ENCODE results near the gene THBS2. TPM values are rescaled to one million over a fixed set of nuclear protein-coding genes. Genes with fewer than 3 reads are reported as not detected.

The THBS2 gene
- total RNA-seq, 4 donors from 2014 or later, result 12.0 to 74.7 (median 16.4) TPM

- no peak for TF ChIP-seq CTCF (IDR thresholded peaks at IDR 0.05)
- TF ChIP-seq POLR2A (IDR thresholded peaks at IDR 0.05), result no peak
- Histone ChIP-seq H3K36me3 (no peaks in the 10 kb centered on the region), H3K27ac (no peak overlapping the region), H3K27me3 (no peaks in the 10 kb centered on the region), H3K4me1 (no peaks in the 10 kb centered on the region), H3K9me3 (no peaks in the 10 kb centered on the region), H3K4me3 (replicated peaks in 1 of 3) (no peak overlapping the region)
- intact Hi-C loops (cut with DNase I), result no loop called here
- DNase-seq, result no peak
- 91 to 98% methylated on average over 23 of the region's 23 CpGs for WGBS, 2 donors
Observed at GRCh38 chr6:169225131-169225576, 28.5 kb downstream of the THBS2 start.

DNA sequence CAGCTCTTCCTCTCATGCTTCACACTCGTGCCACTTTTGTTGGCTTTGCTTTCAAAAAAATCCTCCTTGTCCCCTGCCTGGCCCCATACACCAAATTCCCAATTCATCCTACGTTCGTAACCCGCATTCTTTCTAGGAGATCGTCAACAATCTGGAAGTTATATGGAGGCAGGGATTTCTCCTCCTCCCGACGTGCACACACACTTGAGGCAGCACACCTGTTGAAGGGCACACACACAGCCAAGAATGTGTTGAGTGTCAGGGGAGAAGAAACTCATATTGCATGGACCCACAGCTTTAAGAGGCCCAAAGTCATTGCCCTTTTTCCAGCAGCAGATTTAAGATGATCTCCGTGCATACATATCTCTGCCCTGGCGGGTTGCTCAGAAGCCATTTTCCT is 28.9 kb downstream of the THBS2 start:
- WGBS, 2 donors, result 78 to 80% methylated on average over 9 of the region's 9 CpGs

DNA sequence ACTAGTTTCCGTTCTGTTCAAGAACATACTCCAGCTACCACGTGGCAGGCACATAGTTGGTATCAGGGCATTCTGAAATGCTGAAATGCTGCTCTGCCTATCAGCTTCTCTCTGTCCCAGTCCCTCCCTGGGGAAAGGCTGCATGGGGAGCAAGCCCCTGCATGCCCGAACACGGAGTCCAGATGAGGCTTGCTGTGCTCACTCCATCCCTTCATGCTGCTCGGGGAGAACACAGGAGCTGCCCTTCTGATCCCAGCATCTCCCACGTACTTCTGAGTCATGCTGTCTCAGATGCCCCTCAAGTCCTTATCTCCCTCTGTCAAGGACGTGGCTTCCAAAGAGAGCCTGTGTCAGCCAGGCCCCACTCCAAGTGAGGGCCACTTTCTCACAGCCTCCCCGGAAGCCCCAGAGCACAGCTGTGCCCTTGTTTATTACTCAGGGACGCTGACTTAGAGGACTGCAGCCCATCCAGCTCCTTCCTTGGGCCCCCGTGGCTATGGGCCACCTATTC is 29.4 kb downstream of the THBS2 start:
- no peak for DNase-seq
- H3K9me3 ChIP-seq, result no peaks in the 10 kb centered on the region
- no peaks in the 10 kb centered on the region for H3K36me3 ChIP-seq
- H3K27me3 ChIP-seq, result no peaks in the 10 kb centered on the region
- H3K4me1 ChIP-seq, result no peaks in the 10 kb centered on the region
- TF ChIP-seq POLR2A (IDR thresholded peaks at IDR 0.05) (no peak), CTCF (IDR thresholded peaks at IDR 0.05) (no peak)
- no peak overlapping the region for H3K27ac ChIP-seq
- 55 to 72% methylated on average over 4 to 10 of the region's 10 CpGs for WGBS, 2 donors
- H3K4me3 ChIP-seq (replicated peaks in 1 of 3), result no peak overlapping the region
- intact Hi-C loops (cut with DNase I), result no loop called here

More for the DNA sequence above, 28.9 kb downstream of the THBS2 start:
- intact Hi-C loops (cut with DNase I), result no loop called here
- Histone ChIP-seq H3K27me3 (no peaks in the 10 kb centered on the region), H3K9me3 (no peaks in the 10 kb centered on the region), H3K36me3 (no peaks in the 10 kb centered on the region), H3K4me3 (replicated peaks in 1 of 3) (no peak overlapping the region), H3K4me1 (no peaks in the 10 kb centered on the region), H3K27ac (no peak overlapping the region)
- DNase-seq, result no peak
- TF ChIP-seq CTCF (IDR thresholded peaks at IDR 0.05) (no peak), POLR2A (IDR thresholded peaks at IDR 0.05) (no peak)

DNA sequence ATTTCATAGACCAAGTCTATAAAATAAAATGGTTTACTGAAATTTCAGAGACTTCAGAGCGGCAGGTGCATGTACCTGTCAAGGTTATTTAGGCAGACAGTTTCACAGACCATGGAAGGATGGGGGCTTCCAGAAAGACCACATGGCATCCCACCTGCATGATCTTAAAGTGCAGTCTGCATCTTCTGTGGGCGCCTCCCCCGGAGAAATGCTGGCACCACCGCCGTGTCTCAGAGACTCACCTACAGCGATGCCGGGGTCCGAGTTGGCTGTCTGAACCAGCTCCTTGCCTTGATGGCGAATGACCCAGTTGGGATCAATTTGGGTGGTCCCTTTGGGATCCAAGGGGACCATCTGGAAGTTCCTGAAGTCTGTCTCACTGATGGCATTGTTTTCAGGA is 30.6 kb downstream of the THBS2 start:
- Histone ChIP-seq H3K27ac (no peak overlapping the region), H3K4me1 (no peaks in the 10 kb centered on the region), H3K27me3 (no peaks in the 10 kb centered on the region), H3K36me3 (no peaks in the 10 kb centered on the region), H3K9me3 (no peaks in the 10 kb centered on the region), H3K4me3 (replicated peaks in 1 of 3) (no peak overlapping the region)
- 92 to 97% methylated on average over 9 of the region's 9 CpGs for WGBS, 2 donors
- DNase-seq, result no peak
- intact Hi-C loops (cut with DNase I), result no loop called here
- TF ChIP-seq POLR2A (IDR thresholded peaks at IDR 0.05) (no peak), CTCF (IDR thresholded peaks at IDR 0.05) (no peak)

DNA sequence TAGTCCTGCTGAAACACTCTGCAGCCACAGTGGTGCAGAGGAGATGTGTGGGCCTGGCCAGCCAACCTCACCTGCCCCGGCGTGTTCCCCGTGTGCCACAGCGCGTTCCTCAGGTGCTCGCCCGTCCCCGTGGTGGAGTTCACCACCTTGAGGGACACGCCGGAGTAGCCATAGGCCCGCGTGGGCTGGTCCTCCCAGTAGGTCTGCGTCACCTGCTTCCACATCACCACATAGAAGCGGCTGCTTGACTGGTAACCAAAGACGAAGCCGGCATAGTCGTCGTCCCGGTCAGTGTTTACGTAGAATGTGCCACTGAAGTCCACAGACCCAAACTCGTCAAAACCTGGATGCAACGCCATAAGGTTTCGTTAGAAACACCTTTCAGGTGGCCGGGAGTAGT is 31.5 kb downstream of the THBS2 start:
- 94 to 96% methylated on average over 24 of the region's 24 CpGs for WGBS, 2 donors
- TF ChIP-seq CTCF (IDR thresholded peaks at IDR 0.05) (no peak), POLR2A (IDR thresholded peaks at IDR 0.05) (no peak)
- H3K9me3 ChIP-seq, result no peaks in the 10 kb centered on the region
- no peaks in the 10 kb centered on the region for H3K4me1 ChIP-seq
- intact Hi-C loops (cut with DNase I), result no loop called here
- no peak for DNase-seq
- H3K27ac ChIP-seq, result no peak overlapping the region
- no peaks in the 10 kb centered on the region for H3K36me3 ChIP-seq
- no peaks in the 10 kb centered on the region for H3K27me3 ChIP-seq
- H3K4me3 ChIP-seq (replicated peaks in 1 of 3), result no peak overlapping the region

Measured in thyroid gland (tissue), 4 donors.